Activated T-cell treated with anti-CD3 and anti-CD28 coated beads, Interleukin-2, amount 50 U/mL, for 48 hours (primary cell): ENCODE measurements around the gene NDUFA12.

Experiments used
- DNase-seq, 2 experiments: peaks; one replicate each; pipeline ENCODE4 v3.0.0-alpha.2; 2020

NDUFA12 gene

DNA sequence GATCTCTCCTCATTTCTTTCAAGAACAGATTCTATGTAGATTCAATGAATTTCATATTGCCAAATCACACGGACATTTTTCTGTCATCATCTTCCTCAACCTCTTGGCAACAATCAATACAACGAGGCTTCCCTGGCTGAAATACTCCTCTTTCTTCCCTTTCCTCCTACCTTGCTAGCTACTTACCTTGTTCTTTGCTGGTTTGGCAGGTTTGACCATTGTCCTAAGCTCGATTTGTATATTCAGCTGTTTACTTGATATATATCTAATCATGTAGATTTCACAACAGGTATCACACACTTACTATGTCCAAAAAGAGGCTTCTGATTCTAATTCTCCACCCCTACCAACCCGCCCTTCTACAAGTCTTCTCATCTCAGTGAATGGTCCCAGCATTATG is 23.6 kb downstream of the NDUFA12 start:
- no peak for DNase-seq

GRCh38 chr12:94977766-94978468 is 25.6 kb downstream of the NDUFA12 start:
- no peak for DNase-seq

GRCh38 chr12:94973221-94973620 is 30.3 kb downstream of the NDUFA12 start:
- no peak for DNase-seq

GRCh38 chr12:94972795-94973194 is 30.7 kb downstream of the NDUFA12 start:
- no peak for DNase-seq

DNA sequence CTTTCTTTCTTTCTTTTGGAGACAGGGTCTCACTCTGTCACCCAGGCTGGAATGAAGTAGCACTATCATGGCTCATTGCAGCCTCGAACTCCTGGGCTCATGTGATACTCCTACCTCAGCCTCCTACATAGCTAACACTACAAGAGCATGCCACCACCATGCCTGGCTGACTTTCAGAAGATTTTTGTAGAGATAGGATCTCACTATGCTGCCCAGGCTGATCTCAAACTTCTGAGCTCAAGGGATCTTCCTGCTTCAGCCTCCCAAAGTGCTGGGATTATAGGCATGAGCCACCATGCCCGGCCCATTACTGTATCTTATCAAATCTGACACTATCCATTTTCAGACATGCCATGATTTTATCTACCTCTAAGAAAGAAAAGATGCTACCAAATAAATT is 31.6 kb downstream of the NDUFA12 start:
- no peak for DNase-seq

GRCh38 chr12:94970560-94970959 is 32.9 kb downstream of the NDUFA12 start:
- DNase-seq, result no peak

DNA sequence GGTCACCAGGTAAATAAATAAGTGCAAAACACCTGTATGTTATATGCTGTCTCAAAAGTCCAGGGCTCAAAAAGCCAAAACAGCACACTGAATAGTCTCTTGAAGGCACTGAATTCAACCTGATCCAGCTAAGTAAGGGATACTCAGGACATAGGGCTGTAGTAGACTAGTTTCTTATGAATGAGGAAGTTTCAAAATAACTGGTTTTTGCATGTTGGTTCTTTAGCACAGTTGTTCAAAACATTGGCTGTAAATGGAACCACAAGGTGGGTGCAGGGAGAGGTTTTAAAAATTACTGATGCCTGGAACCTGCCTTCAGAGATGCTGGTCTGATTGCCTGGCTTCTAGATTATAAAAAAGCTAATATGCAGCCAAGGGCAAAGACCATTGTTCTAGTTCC is 34.1 kb downstream of the NDUFA12 start:
- DNase-seq, result no peak

DNA sequence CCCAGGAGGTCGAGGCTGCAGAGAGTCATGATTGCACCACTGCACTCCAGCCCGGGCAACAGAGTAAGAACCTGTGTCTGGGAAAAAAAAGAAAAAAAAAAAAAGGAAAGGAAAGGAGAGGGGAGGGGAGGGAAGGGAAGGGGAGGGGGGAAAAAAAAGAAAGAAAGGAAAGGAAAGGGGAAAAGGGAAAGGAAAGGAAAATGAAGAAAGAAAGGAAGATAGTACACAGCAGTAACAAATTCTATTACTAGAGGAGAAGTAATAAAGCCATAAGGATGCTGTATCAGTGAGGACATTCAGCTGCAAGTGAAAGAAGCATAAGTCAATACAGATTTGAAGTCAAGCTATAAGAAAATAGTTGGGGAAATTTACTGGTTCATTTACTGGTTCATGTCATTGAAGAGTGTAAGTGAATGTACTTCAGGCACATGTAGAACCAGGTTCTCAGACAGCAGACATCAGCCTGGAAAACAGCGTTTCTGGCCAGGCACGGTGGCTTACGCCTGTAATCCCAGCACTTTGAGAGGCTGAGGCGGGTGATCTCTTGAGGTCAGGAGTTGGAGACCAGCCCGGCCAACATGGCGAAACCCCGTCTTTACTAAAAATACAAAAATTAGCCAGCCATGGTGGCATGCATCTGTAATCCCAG is 37.4 kb downstream of the NDUFA12 start:
- no peak for DNase-seq

GRCh38 chr12:94963649-94964048 is 39.8 kb downstream of the NDUFA12 start:
- DNase-seq, result no peak

DNA sequence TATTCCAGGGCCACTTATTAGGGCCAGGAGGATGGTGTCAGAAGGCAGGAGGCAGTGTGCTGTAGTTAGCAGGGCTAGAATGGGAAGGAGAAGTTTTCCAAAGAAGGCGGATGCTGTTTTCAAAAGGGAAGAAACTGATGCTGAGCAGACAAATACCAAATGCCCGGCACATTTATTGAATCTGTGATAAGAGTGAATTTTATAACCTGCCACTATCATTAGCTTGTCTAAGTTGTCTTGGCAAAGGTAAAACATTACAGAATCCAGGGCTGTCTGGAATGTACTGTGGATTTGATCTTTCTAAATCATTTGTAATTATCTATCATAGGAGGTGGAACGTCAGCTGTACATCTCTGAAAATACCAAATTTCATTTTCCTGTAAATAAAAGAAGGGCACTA is 40.8 kb downstream of the NDUFA12 start:
- DNase-seq, result no peak

GRCh38 chr12:94961911-94962310 is 41.6 kb downstream of the NDUFA12 start:
- no peak for DNase-seq

GRCh38 chr12:94961256-94961824 is 42.2 kb downstream of the NDUFA12 start:
- no peak for DNase-seq

GRCh38 chr12:94957006-94957405 is 46.5 kb downstream of the NDUFA12 start:
- DNase-seq, result no peak

GRCh38 chr12:94954948-94955592 is 48.4 kb downstream of the NDUFA12 start:
- no peak for DNase-seq

DNA sequence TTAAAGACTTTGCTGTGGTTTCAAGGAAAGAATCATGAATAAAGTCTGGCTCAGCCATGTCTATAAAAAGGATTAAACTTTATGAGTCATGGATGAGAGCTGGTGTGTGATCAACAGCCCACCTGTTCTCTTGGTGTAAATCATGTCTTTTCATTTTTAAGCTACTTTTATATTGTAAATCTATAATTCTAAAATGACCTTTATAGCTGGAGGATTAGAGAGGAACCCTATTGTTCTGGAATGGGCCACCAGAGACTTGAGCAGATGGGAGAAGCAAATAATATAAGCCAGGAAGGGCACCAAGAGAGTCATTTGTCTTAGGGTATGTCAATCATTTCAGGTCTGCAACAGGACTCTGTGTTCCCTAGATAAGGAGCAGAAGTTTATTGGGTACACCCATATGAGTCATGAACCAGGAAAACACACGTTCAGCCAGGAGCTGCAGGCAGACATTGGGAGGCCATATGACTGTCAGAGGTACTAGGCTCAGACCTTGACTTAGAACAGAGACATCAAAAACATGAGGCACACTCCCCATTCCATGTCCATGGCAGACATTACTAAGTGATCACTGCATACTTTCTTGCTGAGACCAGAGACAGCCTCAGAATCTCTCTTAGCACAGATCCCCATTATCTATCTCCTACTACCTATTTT is 49.3 kb downstream of the NDUFA12 start:
- no peak for DNase-seq

DNA sequence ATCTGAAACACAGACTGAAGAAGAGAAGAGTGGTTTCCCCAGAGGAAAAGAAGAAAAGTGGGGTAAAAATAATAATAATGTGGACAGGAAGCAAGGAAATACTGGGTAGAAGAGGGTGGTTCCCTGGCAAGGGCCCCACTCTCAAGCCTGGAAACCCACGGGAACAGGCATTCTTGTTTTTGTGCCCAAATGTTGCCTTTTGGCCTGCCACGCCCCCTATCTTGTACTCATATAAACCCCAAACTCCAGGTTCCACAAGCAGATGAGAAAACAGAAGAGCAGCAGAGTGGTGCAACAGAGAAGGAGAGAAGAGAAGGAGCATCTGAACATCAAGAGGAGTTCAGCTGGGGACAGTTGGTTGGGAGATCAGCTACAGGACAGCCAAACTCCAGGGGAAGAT is 51.2 kb downstream of the NDUFA12 start:
- DNase-seq, result no peak

DNA sequence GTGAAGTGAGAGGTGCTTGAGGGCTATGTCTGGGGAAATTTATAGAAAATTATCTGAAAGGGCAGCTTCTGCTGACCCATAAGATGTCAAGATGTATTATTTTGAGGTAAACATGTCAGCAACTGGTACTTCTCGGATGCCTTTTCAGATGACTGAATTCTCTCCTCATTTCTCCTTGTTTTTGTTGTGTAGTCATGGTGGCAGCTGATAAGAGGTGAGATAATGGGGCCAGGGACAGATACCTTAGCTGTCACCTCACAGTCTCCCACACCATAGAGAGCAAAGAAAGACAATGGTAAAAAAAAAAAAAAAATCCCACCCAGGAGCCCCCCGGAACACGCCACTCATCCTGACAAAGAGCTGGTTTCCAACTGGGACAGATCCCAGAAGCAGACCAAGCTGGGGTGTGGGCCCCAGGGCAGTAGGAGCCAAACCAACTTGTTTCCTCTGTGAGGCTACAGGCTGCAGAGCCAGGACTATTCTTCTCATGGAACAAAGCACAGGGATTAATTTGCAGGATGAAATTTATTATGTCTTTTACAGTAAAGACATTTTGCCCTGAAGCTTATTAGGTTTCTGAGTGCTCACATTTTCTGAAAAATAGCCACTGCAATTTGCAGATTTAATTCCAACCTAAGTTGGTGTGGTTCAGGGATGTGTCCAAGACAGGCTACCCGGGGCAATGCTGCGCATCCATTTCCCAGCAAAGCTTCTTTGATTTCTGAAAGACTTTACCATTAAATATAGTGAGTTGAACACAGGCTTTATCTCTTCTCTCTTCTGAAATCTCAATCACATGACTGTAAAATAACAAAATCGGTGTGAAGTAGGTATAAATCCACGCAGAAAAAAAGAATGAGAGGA is 52.2 kb downstream of the NDUFA12 start:
- no peak for DNase-seq

- DNase-seq, result no peak
Observed at GRCh38 chr12:94948232-94948810, 55.2 kb downstream of the NDUFA12 start.

- DNase-seq, result peak in 1 of 2 experiments; percentile 22
Observed at GRCh38 chr12:94942663-94943062, 60.8 kb downstream of the NDUFA12 start.

DNA sequence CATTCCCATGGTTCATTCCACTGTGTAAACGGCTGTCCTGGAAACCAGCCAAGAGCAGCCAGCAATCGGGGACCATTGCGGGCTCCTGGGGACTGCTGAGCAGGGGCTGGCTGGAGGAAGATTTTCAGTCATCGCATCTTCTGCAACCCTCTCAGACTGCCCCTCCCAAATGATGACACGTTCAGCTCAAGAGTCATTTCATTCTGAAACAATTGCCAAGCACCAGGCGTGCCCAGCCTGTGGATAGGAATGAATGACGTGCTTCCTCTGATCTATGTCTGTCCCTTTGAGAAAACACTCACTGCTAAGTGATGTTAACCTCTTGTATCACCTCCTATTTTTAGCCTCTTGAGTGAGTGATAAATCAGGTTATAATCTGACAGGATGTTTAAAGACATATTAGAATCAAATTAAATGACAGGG is 62.0 kb downstream of the NDUFA12 start:
- DNase-seq, result peak; percentile 64 to 73

GRCh38 chr12:94940771-94941170 is 62.7 kb downstream of the NDUFA12 start:
- no peak for DNase-seq

DNA sequence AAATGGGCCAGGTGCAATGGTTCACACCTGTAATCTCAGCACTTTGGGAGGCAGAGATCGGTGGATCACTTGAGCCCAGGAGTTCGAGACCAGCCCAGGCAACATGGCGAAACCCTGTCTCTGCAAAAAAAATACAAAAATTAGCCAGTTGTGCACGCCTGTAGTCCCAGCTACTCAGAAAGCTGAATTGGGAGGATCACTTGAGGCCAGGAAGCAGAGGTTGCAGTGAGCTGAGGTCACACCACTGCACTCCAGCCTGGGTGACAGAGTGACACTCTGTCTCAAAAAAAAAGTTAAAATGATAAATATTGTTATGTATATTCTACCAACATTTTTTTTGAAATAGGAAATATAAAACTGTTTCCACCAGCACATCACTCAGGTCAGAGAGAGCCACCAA is 64.9 kb downstream of the NDUFA12 start:
- DNase-seq, result no peak
